CD4-positive, alpha-beta T cell (primary cell): ENCODE measurements around the gene UBE2I. TPM values are rescaled to one million over a fixed set of nuclear protein-coding genes. Genes with fewer than 3 reads are reported as not detected.

Experiments used
- ATAC-seq: fragments of 200-7000 bp; cut with Tn5 transposase; one replicate; pipeline ENCODE4 v1.10.0; 2022; ENCODE audit warnings: mild to moderate bottlenecking; ENCODE audit not compliant: poor library complexity
- CTCF ChIA-PET: fragments of 350-600 bp; sonication (Branson Sonifier 250); formaldehyde crosslinking; loops from one replicate; lab custom pipeline; 2021; ENCODE audit warnings: antibody characterized with exemption, inconsistent platforms; lab: Charles Lee
- POLR2A ChIA-PET: fragments of 350-600 bp; sonication (Branson Sonifier 250); formaldehyde crosslinking; loops from one replicate; lab custom pipeline; 2021; ENCODE audit warnings: antibody characterized with exemption, inconsistent platforms; lab: Charles Lee
- DNase-seq, 14 experiments: peaks; one replicate each; pipeline ENCODE4 v3.0.0-alpha.2; 2013 to 2020; ENCODE audit warnings: mixed read lengths in 2 of 14
- H3K27ac ChIP-seq, 2 donors: one replicate each; pipeline versions ENCODE4 v1.5.1 to v1.7.0; 2013; ENCODE audit warnings: low read length in 2 of 2, low read depth in 1 of 2, mild to moderate bottlenecking in 1 of 2
- H3K27me3 ChIP-seq, 2 experiments: 1 replicate in 1 of 2; 2 replicates in 1 of 2; pipeline versions ENCODE4 v1.6.1 to v1.7.0; 2013; ENCODE audit warnings: low read length in 2 of 2, control low read depth in 1 of 2, mild to moderate bottlenecking in 1 of 2, moderate library complexity in 1 of 2; ENCODE audit not compliant: insufficient read depth in 2 of 2, control insufficient read depth in 1 of 2
- H3K36me3 ChIP-seq: one replicate; pipeline ENCODE4 v1.6.1; 2013; ENCODE audit warnings: low read length, control low read depth; ENCODE audit not compliant: insufficient read depth
- H3K4me1 ChIP-seq: one replicate; pipeline ENCODE4 v1.6.1; 2013; ENCODE audit warnings: low read length, control low read depth; ENCODE audit not compliant: insufficient read depth
- H3K4me3 ChIP-seq: one replicate; pipeline ENCODE4 v1.5.1; 2013; ENCODE audit warnings: mild to moderate bottlenecking, low read length, moderate library complexity
- H3K9me3 ChIP-seq, 2 experiments: 1 replicate in 1 of 2; 2 replicates in 1 of 2; pipeline versions ENCODE4 v1.6.1 to v1.7.0; 2013; ENCODE audit warnings: low read length in 2 of 2, mild to moderate bottlenecking in 2 of 2, control low read depth in 1 of 2, moderate library complexity in 1 of 2; ENCODE audit not compliant: control insufficient read depth in 1 of 2, insufficient read depth in 1 of 2
- H3K27ac Mint-ChIP-seq: one replicate; pipeline ENCODE4 v1.8.0; 2020; ENCODE audit warnings: mixed read lengths
- H3K27me3 Mint-ChIP-seq: one replicate; pipeline ENCODE4 v1.8.0; 2021; ENCODE audit warnings: mixed read lengths
- H3K36me3 Mint-ChIP-seq: one replicate; pipeline ENCODE4 v1.8.0; 2021; ENCODE audit warnings: low read depth, mixed read lengths
- H3K4me1 Mint-ChIP-seq: one replicate; pipeline ENCODE4 v1.8.0; 2021; ENCODE audit warnings: low read depth, mixed read lengths
- H3K4me3 Mint-ChIP-seq: one replicate; pipeline ENCODE4 v1.8.0; 2020; ENCODE audit warnings: mild to moderate bottlenecking, mixed read lengths
- H3K9me3 Mint-ChIP-seq: one replicate; pipeline ENCODE4 v1.8.0; 2020; ENCODE audit warnings: mixed read lengths
- intact Hi-C, 2 experiments: fragments of 100-400 bp; cut with DNase I in 1 of 2; cut with micrococcal nuclease in 1 of 2; formaldehyde crosslinking; loops; one replicate each; pipeline versions ENCODE4 v1.15.1 to v1.9.0; 2023 to 2025; cut with DNase I, micrococcal nuclease
- total RNA-seq, 174 experiments: library from RNA in 2 of 174; stranded (reverse) in 2 of 174; gene quantifications; one replicate each; pipeline ENCODE4 v1.2.3 and lab custom pipeline; 2021 to 2026
- TF ChIP-seq, protein P1 (sequence below): fragments of 200-600 bp; IDR thresholded peaks from one replicate; pipeline ENCODE4 v1.8.0; 2022; ENCODE audit warnings: antibody characterized with exemption, mild to moderate bottlenecking

The UBE2I gene
- total RNA-seq, 2 experiments from 2014 or later = 247 to 252 TPM

DNA sequence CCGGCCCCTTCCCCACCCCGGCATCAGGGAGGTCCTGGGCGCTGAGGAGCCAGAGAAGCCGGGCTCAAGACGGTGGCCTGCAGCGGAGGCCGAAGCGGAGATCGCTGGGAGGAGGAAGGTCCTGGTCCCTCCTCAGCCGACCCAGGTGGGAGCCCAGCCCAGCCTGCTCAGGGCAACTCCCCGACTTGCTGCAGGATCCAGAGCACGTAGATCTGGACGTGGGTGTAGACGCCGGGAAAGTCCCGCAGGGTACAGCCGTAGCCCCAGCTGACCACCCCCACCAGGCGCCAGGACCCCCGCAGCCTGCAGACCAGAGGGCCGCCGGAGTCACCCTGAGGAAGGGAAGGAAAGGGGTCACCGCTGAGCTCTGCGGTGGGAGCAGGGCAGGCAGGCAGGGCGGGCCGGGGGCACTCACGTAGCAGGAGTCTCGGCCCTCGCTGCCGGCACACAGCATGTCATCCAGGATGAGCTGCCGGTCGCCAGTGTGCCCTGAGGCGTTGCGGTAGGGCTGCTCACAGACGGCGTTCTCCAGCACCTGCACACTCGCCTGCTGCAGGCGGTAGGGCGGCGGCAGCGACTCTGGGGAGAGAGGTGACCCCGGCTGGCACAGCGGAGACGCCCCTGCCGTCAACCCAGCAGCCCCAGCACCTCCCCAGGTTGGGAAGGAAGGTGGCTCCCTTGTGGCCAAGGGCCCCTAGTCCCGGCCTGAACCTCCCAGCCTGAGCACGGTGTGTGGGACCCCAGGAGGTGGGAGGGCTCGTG is 48.1 kb upstream of the UBE2I start:
- no peak overlapping the region for H3K27ac Mint-ChIP-seq
- no peak overlapping the region for H3K4me3 ChIP-seq
- peaks cover 11% of the 10 kb centered on the region for H3K4me1 ChIP-seq
- no peak for ATAC-seq
- POLR2A ChIA-PET = no interaction called here
- TF ChIP-seq, protein P1, sequence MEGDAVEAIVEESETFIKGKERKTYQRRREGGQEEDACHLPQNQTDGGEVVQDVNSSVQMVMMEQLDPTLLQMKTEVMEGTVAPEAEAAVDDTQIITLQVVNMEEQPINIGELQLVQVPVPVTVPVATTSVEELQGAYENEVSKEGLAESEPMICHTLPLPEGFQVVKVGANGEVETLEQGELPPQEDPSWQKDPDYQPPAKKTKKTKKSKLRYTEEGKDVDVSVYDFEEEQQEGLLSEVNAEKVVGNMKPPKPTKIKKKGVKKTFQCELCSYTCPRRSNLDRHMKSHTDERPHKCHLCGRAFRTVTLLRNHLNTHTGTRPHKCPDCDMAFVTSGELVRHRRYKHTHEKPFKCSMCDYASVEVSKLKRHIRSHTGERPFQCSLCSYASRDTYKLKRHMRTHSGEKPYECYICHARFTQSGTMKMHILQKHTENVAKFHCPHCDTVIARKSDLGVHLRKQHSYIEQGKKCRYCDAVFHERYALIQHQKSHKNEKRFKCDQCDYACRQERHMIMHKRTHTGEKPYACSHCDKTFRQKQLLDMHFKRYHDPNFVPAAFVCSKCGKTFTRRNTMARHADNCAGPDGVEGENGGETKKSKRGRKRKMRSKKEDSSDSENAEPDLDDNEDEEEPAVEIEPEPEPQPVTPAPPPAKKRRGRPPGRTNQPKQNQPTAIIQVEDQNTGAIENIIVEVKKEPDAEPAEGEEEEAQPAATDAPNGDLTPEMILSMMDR = no peak
- H3K9me3 ChIP-seq = peaks cover 0 to 11% of the 10 kb centered on the region in 2 experiments
- H3K4me3 Mint-ChIP-seq = no peak overlapping the region
- H3K36me3 Mint-ChIP-seq = no peaks in the 10 kb centered on the region
- peaks cover 30 to 36% of the 10 kb centered on the region in 2 experiments for H3K27me3 ChIP-seq
- no peaks in the 10 kb centered on the region for H3K9me3 Mint-ChIP-seq
- CTCF ChIA-PET = no interaction called here
- DNase-seq = no peak
- intact Hi-C loops = no loop called here
- no peaks in the 10 kb centered on the region for H3K36me3 ChIP-seq
- H3K4me1 Mint-ChIP-seq = peaks cover 5% of the 10 kb centered on the region
- peaks cover 23% of the 10 kb centered on the region for H3K27me3 Mint-ChIP-seq
- H3K27ac ChIP-seq = no peak overlapping the region

DNA sequence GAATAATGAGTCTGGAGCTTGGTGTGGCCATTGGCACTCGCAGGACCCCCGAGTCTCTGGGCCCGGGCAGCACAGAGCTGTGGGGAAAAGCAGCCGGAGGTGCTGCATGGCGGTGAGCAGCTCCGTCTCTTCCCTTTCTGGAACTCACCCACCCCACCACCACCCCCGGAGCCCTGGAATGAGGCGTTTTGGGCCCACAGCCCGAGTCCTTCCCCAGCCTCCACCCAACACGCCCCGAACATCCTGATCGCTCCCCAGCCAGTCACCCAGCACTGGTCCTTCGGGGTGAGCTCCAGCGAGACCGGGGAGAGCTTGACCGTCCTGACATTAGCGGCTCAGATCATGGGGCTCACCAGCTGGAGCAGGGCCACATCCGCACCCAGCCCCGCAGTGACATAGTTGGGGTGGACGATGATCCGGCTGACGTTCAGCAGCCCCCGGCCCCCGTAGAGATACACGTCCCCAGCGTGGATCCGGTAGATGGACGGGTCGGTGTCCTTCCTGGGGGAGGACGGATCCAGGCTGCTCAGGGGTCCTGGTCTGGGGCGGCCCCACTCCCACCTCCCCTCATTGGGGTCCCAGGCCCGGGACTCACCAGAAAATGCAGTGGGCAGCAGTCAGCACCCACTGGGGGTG is 47.1 kb upstream of the UBE2I start:
- Mint-ChIP-seq H3K27ac (no peak overlapping the region), H3K9me3 (no peaks in the 10 kb centered on the region), H3K36me3 (no peaks in the 10 kb centered on the region), H3K27me3 (peaks cover 20% of the 10 kb centered on the region), H3K4me1 (peaks cover 5% of the 10 kb centered on the region), H3K4me3 (no peak overlapping the region)
- Histone ChIP-seq H3K9me3 (peaks cover 0 to 8% of the 10 kb centered on the region in 2 experiments), H3K4me3 (no peak overlapping the region), H3K4me1 (peaks cover 11% of the 10 kb centered on the region), H3K36me3 (no peaks in the 10 kb centered on the region), H3K27ac (no peak overlapping the region), H3K27me3 (peaks cover 26 to 36% of the 10 kb centered on the region in 2 experiments)
- TF ChIP-seq, protein P1 = no peak
- CTCF ChIA-PET = no interaction called here
- intact Hi-C loops = no loop called here
- no peak for ATAC-seq
- no peak for DNase-seq
- POLR2A ChIA-PET = no interaction called here

DNA sequence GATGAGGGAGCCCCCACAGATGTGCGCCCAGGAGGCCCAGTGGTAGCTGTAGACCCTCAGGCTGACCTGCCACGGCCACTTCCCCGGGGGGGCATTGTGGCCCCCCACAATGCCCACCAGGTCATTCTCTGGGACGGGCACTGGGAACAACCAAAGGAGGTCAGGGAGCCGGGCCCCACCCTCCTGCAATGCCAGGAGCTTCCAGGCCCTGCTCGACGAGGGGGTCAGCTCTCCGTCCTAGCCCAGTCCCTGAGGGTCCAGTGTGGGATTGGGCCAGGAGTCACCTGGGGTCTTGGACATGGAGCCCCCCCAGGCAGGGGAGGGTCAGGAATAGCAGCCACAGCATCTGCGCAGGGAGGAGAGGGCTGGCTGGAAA is 46.6 kb upstream of the UBE2I start:
- no peak overlapping the region for H3K4me3 ChIP-seq
- peaks cover 5% of the 10 kb centered on the region for H3K4me1 Mint-ChIP-seq
- CTCF ChIA-PET = no interaction called here
- no peak overlapping the region for H3K4me3 Mint-ChIP-seq
- peaks cover 26 to 36% of the 10 kb centered on the region in 2 experiments for H3K27me3 ChIP-seq
- H3K9me3 ChIP-seq = peaks cover 0 to 8% of the 10 kb centered on the region in 2 experiments
- H3K27me3 Mint-ChIP-seq = peaks cover 19% of the 10 kb centered on the region
- H3K36me3 ChIP-seq = no peaks in the 10 kb centered on the region
- TF ChIP-seq, protein P1 = no peak
- POLR2A ChIA-PET = no interaction called here
- no peaks in the 10 kb centered on the region for H3K9me3 Mint-ChIP-seq
- H3K27ac Mint-ChIP-seq = no peak overlapping the region
- peaks cover 11% of the 10 kb centered on the region for H3K4me1 ChIP-seq
- H3K27ac ChIP-seq = no peak overlapping the region
- intact Hi-C loops = no loop called here
- no peaks in the 10 kb centered on the region for H3K36me3 Mint-ChIP-seq
- DNase-seq (no peak), ATAC-seq (no peak)
